GM21360 (cell line): ENCODE measurements around the gene TMEM17.

Experiments used
- ATAC-seq: cut with Tn5 transposase; IDR thresholded peaks from one replicate; pipeline ENCODE4 v1.9.1; 2021; ENCODE audit warnings: mild to moderate bottlenecking, moderate library complexity; ENCODE audit not compliant: unreplicated experiment

TMEM17 gene

DNA sequence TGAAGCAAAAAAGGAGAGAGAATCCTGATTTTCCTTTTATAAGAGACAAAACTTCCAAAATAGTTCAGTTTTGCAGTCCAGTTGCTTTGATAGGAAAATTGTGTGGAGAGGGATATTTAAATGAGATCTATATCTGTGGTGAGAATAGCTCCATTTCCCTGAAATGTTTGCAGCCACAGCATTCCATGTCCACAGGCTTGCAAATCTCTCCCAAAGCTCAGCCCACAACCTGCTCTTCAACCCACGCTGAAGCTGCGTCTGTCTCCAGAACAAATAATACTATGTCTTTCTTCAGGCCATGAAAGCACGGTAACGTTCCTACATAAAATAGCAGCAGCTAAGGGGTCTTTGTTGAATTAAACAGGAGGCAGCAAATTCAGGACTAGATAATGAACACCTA lies 31.8 kb downstream of the TMEM17 start:
- ATAC-seq: no peak

DNA sequence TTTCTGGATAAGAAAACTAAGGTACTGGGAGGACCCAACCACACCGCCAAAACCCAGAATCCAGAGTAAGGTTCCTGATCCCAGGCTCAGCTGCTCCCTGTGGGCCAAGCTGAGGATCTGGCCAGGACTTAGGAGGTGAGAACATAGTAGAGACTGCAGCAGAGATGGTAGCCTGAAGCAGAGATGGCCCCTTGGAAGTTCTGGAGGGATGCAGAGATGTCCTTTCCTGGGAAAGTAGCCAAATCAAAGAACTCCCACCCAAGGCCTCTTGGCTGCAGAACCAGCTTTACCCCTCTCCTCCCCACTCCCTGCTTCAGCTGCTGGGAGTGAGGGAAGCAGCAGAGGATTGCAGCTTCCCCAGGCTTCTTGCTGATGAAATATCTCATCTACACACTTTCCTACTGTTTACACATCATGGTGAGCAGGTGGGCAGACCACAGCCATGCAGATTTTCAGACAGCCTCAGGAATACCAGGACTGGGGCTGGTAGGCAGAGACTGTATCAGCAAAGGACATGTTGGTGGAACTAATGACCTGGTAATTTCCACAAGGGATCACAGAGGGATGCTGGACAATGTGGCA lies 32.7 kb downstream of the TMEM17 start:
- no peak for ATAC-seq

DNA sequence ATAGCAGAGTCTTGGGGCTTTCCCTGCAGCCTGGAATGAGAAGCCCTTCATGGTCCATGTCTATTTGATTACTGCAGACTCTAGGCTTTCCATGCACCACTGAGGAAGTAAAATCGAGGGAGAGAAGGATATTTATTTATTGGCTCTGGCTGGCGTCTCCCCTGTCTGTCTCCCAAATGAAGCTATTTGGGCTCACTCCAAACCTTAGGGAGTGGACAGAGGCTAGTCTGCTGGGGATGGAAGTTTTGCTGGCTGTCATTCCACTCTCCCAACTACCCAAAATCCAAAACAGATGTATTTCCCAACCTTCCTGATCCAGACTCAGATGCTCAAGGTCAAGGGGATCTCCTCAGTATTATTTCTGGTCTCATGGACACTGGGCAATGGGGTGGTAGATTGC lies 33.7 kb downstream of the TMEM17 start:
- ATAC-seq: no peak

DNA sequence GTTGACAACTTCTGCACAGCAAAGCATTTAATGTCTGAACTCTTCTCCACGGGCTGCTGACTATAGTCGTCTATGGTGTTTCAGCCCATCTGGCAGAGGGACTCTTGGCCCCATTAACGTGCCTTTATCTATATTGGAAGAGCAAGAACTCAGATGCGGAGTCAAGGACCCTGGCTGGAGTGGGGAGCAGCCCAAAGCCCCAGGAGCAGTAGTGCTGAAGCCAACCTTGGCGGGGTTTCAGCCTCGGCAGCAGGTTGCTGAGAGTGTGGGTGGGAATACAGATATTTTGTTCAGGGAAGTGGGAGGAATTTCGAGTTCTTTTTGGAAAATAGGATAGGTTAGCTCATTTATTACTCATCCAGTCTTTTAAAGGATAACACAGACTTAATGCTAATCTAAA lies 34.2 kb downstream of the TMEM17 start:
- ATAC-seq: no peak

DNA sequence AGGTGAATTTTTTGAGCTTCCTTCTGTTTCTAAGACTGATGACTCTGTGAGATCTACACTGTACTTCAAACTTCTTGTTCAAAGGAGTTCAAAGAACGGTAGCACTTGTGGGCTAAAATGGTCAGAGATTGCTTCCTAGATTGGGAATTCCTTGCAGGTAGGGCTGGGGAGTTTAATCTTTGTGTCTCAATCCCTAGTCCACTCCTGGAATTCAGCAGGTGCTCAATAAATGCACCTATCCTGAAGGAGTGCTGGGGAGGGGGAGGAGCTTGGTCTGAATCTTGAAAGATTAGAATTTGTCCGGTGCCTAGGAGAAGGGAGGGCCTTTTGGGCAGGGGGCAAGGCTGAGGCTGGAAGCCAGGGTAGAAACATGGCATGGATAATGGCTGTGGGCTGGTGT lies 34.6 kb downstream of the TMEM17 start:
- no peak for ATAC-seq

DNA sequence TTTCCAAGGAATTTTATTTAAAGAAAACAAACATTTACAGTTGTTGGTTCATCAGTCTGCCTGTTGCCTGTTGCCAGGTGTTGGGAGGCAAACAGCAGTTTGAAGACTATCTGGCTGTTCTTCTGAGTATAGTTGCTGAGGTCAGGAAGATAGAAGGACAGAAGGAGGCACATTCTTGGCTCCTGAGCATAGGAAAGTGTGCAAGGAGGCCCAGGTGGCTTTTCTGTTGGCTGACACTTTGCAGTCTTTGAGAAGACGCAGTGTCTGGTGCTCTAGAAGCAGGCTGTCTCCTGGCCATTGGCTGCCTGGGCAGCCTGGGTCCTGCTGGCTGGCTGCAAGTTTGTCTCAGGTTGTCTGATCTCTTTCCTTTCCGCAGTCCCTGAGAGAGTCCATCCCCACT lies 36.4 kb downstream of the TMEM17 start:
- ATAC-seq: no peak

DNA sequence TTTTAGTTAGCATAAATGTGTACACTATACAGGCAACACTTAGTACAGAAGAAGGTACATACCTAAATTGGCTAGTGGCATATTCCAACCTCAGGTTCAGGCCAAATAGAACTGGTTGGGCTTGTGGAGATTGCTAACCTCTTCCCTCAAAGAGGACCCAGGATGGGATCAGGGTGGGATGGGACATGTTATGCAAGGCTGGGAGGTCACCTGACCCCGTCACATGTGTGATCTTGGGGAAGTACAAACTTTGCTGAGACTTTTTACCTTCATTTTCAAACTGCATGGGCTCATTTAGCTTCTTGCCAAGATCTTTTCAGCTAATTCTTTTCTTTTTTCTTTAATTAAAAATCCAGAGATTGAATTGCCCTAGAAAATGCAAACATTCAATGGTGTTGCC lies 36.9 kb downstream of the TMEM17 start:
- no peak for ATAC-seq

DNA sequence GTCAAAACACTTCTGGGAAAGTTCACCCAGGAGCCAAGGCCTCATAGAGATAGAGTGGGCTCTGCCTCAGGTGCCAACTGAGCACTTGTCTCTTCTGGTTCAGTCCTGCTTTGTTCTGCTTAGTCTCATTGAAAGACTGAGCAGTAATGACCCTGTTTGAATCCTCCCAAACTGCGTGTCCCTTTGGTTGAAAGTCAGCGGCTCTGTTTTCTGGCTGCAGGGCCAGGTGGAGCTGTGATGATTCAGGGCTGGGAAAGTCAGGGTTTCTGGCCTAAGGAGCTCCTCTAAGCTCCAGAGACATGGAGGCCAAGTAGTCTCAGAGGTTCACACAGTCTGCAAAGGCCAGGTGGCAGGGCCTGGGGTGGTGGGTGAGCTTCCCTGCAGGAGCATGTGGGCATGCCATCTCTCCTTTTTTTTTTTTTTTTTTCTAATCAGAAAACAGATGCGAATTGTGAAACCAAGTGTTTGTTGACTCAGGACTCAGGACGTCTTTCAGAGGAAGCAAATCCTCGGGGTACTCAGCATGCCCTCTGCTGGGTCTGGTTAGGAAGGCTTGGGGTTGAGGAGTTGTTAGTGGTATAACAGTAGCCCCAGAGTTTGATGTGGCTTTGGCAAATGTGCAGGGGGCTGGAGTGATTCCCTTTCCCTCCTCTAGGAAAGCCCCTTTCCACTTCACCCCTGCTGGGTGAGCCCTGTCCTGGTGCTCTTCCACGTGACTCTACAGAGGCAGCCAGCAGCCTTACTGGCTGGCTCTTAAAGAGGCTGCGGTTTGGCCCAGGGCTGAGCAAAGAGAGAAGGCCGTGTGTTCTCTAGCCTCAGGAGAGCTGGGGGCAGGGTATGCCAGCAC lies 38.3 kb downstream of the TMEM17 start:
- ATAC-seq: no peak

DNA sequence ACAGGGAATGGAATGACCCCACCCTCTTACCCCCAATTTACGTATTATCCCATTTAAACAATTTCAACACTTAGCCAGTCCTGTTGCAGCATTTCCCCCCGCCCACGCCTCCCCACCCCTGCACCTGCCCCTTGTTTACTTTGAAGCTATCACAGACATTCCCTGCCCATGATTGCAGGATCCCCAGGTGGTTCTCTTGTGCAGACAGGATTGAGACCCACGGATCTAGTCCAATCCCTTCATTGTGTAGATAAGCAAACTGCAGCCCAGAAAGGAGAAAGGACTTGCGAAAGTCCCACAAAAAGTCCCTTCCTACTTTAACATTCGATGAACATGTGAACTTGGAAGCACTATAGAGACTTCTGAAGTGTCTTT lies 38.9 kb downstream of the TMEM17 start:
- ATAC-seq: no peak

DNA sequence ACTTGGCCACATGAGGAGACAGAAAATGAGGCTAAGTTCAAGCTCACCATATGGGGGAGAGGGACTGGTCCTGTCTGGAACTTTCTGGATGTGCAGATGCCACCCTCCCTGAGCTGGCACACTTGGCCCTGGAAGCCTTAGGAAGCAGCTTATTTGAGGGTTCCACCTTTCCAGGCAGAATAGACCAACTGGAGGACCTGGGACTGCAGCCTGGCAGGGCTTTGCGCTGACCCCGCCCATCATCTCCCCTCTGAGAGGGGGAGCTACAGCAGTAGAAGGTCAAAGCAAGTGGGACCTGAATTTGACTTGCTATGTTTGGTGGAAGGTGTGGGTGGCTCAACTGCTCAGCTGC lies 39.5 kb downstream of the TMEM17 start:
- ATAC-seq: no peak

DNA sequence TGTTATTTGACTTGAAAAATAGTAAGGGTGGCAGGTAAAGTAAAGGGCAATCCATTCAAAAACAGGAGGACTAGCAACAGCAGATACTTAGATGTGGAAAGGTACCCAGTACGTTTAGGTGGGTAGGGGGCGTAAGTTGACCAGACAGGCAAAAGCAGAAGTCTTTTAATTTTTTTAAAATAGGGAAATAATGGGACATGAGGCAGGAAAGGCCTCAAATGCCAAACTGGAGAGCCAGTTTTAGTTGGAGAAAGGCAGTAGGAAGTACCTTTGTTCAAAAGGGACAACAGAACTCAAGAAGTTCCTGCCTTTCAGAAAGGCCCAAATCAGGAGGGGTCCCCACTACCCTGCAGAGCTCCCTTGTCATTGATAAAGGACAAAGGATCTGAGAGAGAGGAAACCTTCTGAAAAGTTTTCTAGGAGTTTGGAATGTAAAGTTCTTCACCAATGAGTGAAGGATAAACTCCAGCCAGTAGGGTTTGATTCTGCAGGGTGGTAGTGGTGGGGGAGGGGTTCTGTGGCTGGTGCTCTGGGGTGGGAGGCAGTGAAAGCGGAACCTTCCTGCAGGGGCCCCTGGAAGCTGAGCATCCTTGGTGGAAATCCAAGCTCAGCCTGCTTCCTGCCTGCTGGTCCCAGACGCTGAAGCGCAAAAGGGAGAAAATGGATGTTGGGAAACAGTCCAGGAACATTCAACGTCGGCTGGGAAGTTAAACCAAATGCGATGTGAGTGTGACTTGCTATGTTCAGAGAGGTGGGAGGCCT lies 40.1 kb downstream of the TMEM17 start:
- no peak for ATAC-seq

DNA sequence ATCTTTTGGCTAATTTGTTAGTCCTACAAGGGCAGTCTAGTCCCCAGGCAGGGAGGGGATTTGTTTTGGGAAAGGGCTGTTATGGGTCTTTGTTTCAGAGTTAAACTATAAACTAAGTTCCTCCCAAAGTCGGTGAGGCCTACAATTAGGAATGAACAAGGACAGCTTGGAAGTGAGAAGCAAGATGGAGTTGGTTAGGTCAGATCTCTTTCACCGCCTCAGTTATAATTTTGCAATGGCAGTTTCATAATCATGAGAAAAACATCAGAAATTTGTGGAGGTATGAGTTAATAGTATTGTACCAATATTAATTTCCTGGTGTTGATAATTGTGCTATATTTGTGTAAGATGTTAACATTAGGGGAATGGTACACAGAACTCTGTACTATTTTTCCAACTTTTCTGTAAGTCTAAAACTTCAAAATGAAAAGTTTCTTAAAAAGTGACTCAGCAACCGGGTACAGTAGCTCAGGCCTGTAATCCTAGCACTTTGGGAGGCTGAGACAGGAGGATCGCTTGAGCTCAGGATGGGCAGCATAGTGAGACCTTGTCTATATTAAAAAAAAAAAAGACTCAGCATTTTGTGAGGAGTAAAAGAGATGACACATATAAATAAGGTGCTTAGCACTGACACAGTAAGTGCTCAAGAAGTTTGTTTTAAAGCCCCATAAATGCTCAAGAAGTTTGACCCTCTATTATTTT lies 40.8 kb downstream of the TMEM17 start:
- no peak for ATAC-seq

DNA sequence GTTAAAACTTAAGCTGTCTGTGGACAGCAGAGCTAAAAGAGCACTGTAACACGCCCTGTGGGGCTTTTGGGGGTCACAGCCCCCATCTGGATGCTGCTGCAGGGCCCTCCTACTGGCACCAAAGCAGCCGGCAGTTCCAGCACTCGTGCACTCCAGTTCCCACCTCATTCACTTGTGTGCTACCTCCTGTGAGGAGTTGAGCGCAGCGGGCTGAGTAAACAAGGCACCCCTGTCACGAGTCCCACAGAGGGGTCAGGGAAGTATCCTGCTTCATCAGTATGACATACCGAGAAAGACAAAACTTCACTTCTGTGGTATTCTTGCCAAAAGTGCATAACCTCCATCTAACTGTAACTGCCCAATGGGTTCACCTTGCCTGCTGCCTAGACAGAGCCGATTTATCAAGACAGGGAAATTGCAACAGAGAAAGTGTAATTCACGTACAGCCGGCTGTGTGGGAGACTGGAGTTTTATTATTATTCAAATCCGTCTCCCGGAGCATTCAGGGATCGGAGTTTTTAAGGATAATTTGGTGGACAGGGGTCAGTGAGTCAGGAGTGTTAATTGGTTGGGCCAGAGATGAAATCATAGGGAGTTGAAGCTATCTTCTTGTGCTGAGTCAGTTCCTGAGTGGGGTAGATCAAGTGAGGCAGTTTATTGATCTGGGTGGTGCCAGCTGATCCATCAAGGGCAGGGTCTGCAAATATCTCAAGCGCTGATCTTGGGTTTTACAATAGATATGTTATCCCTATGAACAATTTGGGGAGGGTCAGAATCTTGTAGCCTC lies 41.6 kb downstream of the TMEM17 start:
- no peak for ATAC-seq

DNA sequence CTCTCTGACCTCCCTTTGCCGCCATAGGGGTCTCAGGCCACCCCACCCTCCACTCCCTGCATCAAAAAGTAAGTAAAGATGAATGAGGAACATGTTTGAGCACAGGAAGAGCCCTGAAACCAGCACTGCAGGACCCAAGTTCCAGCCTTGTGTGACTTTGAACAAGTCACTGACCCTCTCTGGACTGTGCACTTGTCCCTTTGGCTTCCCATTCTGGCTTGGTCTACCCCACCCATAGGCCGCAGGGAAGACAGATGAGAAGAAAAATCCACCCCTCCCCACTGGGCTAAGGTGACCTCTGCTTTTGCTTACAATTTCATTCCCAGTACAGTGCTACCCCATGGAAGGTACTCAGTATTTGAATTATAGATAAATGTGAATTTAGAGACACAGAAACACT lies 43.8 kb downstream of the TMEM17 start:
- no peak for ATAC-seq

DNA sequence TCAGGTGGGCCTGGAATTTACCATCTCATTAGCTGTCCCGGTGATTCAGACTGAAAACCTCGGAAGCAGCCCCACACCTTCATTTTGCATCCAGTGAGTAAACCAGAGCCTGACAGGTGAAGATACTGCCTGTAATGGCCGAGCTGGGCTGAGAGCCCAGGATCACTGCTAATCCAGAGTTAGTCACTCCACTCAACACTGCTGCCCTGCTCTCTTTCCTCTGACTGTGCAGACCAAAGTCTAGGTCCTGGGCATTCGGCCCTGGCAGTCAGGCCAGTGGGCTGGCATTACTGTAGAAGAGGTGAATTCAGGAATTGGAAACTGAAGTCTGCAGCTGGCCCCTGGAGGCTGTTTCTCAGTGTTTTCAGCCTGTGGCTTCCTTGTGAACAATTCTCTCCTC lies 44.3 kb downstream of the TMEM17 start:
- no peak for ATAC-seq

DNA sequence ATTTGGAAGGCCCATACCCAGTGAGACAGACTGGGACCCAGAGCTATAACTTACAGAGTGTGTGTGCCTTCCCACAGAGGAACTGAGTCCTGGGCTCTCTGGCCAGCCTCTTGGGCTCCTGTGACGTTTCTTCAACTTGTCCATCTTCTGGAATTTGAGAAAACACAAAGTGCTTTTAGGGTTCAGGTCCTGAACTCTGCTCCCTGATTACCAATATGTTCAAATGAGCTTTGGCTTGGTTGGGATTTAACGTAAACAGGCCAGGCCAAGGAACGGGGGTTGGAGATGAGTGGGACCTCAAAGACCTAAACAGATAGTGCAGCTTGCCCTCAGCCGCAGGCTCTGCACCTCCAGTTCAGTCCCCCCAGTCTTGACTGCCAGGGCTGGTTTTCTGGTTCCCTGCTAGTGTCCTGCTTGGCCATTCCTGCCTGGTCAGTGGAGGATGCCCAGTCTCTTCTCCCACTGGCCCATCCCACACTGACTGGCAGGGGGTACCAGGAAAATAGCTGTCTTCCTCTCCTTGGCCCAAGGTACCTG lies 44.9 kb downstream of the TMEM17 start:
- no peak for ATAC-seq

DNA sequence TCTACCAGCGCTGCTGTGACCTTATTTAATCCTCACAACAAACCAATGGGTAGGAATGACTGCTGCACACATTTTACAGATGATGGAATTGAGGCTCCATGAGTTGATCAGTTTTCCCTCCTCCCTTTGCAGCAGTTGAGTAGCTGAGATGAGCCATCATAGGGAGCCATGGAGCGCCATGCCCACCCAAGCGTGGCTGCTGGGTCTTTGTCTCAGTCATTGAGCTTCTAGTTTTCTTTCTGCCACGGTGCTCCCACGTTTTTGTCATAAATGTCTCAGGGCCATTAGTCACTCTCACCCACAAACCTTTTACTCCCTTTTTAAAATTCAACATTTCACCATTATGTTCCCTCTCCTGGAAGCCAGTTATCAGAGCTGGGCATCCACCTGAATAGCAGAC lies 45.8 kb downstream of the TMEM17 start:
- no peak for ATAC-seq

DNA sequence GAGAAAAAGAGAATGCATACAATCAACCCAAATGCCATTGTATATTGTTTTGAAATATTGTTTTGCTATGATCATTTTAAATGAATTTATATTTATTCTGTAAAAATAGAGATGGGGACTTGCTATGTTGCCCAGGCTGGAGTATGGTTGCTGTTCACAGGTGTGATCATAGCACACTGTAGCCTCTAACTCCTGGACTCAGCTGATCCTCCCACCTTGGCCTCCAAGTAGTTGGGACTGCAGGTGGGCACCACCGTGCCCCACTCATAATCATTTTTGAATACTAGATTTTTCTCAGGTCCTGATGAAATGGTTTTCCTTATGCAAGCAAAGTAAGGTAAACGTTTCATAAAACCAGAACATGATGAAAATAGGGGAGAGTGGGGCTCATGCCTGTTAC lies 46.3 kb downstream of the TMEM17 start:
- ATAC-seq: no peak

DNA sequence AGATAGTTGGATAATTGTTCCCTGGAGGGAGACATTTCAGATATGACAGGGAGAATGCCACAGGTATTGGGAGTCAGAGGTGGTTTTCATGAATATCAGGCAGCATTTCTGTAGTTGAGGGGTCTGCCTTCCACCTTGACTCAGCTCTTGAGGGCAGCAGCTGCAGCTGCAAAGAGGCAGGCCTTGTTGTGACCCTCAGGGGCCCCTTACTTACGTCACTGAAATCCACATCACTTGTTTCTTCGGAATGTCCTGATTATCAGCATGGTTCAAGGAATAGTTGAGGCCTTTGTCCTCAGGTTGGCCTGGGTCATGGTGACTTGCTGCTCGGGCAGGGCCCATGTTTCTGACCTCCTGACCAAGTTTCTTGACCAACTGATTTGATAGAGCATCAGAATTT lies 46.9 kb downstream of the TMEM17 start:
- ATAC-seq: no peak

DNA sequence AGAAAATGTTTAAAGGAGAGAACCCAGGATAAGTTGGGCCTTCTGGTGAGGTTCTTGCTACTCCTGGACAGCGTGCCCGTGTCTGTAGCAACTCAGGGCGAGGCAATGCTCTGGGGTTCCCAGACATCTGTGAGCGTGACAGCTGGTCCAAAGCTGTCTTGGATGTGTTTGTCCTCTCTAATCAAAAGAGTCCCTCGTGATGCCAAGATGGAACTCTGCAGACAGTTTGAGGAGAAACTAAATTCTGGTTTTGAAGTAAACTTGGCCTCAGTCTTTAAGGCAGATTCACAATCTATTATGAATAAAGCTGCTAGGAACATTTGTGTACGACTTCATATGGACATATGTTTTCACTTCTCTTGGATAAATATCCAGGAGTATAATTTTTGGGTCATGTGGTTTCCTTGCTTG lies 47.3 kb downstream of the TMEM17 start:
- ATAC-seq: no peak
